ENCODE data around the gene PPP1R14C.

DNA sequence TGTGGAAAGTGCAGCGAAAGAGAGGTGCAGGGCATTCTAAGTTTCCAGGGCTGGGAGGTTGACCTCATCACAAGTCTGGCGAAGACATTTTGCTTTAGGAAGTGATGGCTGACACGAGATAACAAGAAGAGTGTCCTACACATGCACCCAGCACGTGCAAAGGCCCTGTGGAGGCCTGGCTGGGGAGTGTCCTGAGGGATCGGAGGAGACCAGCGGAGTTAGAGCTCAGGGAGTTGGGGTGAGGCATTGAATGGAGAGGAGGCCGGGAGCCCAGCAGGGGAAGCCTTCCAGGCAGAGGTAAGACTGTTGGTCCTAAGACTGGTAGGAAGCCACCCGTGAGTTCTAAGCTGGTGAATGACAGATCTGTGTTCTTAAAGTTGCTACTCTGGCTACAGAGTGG, 58.4 kb downstream of the PPP1R14C start:
- TF ChIP-seq, protein P1, sequence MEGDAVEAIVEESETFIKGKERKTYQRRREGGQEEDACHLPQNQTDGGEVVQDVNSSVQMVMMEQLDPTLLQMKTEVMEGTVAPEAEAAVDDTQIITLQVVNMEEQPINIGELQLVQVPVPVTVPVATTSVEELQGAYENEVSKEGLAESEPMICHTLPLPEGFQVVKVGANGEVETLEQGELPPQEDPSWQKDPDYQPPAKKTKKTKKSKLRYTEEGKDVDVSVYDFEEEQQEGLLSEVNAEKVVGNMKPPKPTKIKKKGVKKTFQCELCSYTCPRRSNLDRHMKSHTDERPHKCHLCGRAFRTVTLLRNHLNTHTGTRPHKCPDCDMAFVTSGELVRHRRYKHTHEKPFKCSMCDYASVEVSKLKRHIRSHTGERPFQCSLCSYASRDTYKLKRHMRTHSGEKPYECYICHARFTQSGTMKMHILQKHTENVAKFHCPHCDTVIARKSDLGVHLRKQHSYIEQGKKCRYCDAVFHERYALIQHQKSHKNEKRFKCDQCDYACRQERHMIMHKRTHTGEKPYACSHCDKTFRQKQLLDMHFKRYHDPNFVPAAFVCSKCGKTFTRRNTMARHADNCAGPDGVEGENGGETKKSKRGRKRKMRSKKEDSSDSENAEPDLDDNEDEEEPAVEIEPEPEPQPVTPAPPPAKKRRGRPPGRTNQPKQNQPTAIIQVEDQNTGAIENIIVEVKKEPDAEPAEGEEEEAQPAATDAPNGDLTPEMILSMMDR (IDR thresholded peaks at IDR 0.05): no peak
- TF ChIP-seq POLR2A (IDR thresholded peaks at IDR 0.05) (no peak), POLR2AphosphoS5 (IDR thresholded peaks at IDR 0.05) (no peak)

Measured in breast epithelium (tissue), 3 donors.